Activated T-helper 9 cell treated with anti-CD3 and anti-CD28 coated beads, Interleukin-2, amount 50 U/mL, for 16 hours (primary cell): ENCODE measurements around the gene PCSK5.

Experiments used
- DNase-seq: peaks from one replicate; pipeline ENCODE4 v3.0.0-alpha.2; 2020; ENCODE audit warnings: low read depth

PCSK5 gene

GRCh38 chr9:76082057-76082456 is 191.6 kb downstream of the PCSK5 start:
- DNase-seq: no peak

GRCh38 chr9:76085596-76085995 is 195.1 kb downstream of the PCSK5 start:
- DNase-seq: no peak

GRCh38 chr9:76086539-76086938 is 196.1 kb downstream of the PCSK5 start:
- no peak for DNase-seq

- DNase-seq: no peak
Observed at GRCh38 chr9:76087976-76088375, 197.5 kb downstream of the PCSK5 start.

GRCh38 chr9:76090330-76090729 is 199.9 kb downstream of the PCSK5 start:
- no peak for DNase-seq

GRCh38 chr9:76090909-76091308 is 200.4 kb downstream of the PCSK5 start:
- no peak for DNase-seq

- DNase-seq: no peak
Observed at GRCh38 chr9:76092572-76092971, 202.1 kb downstream of the PCSK5 start.

GRCh38 chr9:76095585-76095984 is 205.1 kb downstream of the PCSK5 start:
- DNase-seq: no peak

- DNase-seq: no peak
Observed at GRCh38 chr9:76099516-76099915, 209.0 kb downstream of the PCSK5 start.

- DNase-seq: no peak
Observed at GRCh38 chr9:76101075-76101474, 210.6 kb downstream of the PCSK5 start.

- no peak for DNase-seq
Observed at GRCh38 chr9:76101491-76101890, 211.0 kb downstream of the PCSK5 start.

- DNase-seq: no peak
Observed at GRCh38 chr9:76101947-76102346, 211.5 kb downstream of the PCSK5 start.

GRCh38 chr9:76103531-76104315 is 213.2 kb downstream of the PCSK5 start:
- DNase-seq: no peak

- DNase-seq: no peak
Observed at GRCh38 chr9:76107482-76107881, 217.0 kb downstream of the PCSK5 start.

GRCh38 chr9:76109953-76110352 is 219.5 kb downstream of the PCSK5 start:
- no peak for DNase-seq

- DNase-seq: no peak
Observed at GRCh38 chr9:76112151-76112550, 221.7 kb downstream of the PCSK5 start.

GRCh38 chr9:76114144-76114543 is 223.7 kb downstream of the PCSK5 start:
- no peak for DNase-seq

GRCh38 chr9:76115396-76115795 is 224.9 kb downstream of the PCSK5 start:
- no peak for DNase-seq

- DNase-seq: no peak
Observed at GRCh38 chr9:76115982-76116646, 225.6 kb downstream of the PCSK5 start.

GRCh38 chr9:76116913-76117312 is 226.4 kb downstream of the PCSK5 start:
- no peak for DNase-seq

- no peak for DNase-seq
Observed at GRCh38 chr9:76127637-76128036, 237.2 kb downstream of the PCSK5 start.

- DNase-seq: no peak
Observed at GRCh38 chr9:76135902-76136301, 245.4 kb downstream of the PCSK5 start.

- DNase-seq: no peak
Observed at GRCh38 chr9:76136986-76137385, 246.5 kb downstream of the PCSK5 start.

GRCh38 chr9:76137931-76138330 is 247.5 kb downstream of the PCSK5 start:
- DNase-seq: no peak
